GM19328 (cell line): ENCODE measurements around the gene PFDN1.

ENCODE experiments used
- ATAC-seq: cut with Tn5 transposase; IDR thresholded peaks from one replicate; pipeline ENCODE4 v1.9.1; 2021; ENCODE audit warnings: mild to moderate bottlenecking, moderate library complexity; ENCODE audit not compliant: unreplicated experiment

PFDN1 gene

DNA sequence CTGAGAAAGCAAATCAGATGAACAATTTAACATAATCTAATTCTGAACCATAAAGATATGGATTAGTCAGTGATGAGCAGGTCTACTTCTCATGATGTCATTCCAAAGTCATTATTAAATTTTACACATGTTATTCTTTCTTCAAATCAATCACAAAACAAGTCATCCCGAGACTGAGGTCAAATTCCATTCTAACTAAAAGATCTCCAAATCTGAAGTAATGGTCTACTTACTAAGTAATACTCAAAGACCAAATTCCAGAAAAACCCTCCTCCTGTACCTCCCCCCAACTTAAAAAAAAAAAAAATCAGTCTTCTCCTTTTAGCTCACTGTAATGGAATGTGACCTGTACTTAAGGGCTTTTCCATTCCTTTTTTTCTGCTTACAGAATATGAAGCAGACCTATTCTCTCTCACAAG lies 4.7 kb downstream of the PFDN1 start:
- ATAC-seq = no peak

- no peak for ATAC-seq
These were observed 5.6 kb downstream of the PFDN1 start for GRCh38 chr5:140297283-140297682.

DNA sequence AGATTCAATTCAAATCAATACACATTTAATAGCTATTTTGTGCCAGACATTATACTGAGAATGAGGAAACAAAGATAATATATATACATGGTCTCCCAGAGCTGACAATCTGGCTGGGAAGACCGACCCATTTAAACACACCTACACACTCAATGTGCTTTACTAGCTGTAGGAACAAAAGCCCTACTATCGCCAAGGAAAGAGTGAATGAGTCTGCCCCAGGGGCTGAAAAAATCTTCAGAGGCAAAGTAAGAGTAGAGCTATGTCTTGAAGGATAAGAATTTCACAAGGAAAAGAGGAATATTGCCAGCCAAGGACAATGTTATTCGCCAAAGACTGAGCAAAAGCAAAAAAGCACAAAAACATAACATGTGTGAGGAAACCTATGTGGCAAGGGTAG lies 6.6 kb downstream of the PFDN1 start:
- ATAC-seq = no peak

DNA sequence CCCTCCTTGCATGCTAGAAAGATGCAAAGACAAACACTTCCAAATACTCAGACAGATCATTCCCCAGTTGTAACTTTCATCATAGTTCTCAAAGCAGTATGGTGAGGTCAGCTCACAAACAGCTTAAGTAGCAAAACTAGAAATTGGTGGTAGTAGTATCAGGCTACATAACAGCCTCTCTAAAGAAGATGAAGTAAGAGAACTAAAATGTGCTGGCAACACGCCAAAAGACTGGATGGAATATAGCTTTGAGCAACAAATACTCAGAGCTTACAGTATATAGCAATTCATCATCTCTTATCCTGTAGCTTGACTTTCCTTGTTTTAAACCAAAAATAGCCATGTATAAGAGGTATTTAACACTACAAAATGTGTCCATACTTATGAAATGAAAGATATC lies 7.5 kb downstream of the PFDN1 start:
- ATAC-seq = no peak

DNA sequence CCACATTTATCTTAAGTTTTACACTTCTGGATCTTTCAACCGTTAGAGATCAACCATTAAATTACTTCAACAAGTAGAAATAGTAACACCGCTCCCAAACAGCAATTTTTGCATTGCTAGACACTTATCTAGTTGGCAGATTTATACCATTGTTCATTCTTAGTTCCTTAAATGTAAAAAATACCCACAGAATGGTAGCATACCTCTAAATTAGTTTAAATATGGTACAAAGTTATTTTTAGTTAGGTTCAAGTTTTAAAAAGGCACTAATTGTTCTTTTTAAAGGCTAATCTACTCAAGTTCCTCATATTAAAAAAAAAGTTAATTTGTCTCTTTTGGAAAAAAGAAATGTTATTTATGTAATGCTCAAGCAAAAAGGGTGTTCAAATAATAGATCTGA lies 8.1 kb downstream of the PFDN1 start:
- no peak for ATAC-seq

DNA sequence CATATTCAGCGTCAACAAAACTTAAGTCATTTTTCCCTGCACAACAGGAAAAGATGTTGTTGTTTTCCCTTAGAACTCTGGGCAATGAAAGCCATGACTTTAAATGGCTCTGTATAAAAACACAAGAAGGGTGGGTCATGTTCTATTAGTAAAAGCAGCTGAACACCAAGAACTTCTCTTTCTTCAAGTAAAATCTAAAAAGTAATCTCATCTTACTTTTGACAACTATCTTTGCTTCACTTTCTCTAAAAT lies 9.1 kb downstream of the PFDN1 start:
- no peak for ATAC-seq

DNA sequence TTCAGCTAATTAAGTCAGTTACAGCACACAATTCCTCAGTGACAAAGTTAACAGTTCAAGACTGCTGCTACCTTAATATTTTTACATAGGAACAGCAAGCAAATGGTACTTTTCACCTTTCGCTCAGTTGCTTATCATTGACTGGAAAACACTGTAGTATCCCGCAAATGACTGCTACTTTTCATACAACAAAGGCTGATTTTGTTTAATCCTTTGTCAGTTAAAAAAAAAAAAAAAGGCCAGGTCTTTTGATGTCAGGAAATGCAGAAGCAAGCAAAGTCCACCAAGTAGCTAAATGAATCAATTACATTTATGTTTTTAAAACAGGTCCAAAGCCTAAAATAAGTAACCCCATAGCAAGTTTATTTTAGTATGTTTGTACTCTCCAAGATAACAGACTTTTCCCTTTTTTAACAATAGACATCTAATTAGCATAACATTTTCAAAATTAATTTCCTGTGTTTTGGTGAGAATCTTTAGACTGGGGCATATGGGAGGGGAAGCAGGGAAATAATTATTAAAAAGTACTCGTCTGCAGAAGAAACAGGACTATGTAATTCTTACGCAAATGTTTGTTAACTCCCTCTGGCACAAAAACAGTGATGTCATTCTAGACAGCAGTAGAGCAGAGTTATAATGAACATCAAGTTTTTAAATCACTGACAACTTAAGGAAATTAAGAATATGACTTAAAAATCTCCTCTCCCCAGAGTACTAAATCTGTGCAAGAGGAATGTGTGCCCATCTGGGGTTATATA lies 9.6 kb downstream of the PFDN1 start:
- ATAC-seq = no peak

DNA sequence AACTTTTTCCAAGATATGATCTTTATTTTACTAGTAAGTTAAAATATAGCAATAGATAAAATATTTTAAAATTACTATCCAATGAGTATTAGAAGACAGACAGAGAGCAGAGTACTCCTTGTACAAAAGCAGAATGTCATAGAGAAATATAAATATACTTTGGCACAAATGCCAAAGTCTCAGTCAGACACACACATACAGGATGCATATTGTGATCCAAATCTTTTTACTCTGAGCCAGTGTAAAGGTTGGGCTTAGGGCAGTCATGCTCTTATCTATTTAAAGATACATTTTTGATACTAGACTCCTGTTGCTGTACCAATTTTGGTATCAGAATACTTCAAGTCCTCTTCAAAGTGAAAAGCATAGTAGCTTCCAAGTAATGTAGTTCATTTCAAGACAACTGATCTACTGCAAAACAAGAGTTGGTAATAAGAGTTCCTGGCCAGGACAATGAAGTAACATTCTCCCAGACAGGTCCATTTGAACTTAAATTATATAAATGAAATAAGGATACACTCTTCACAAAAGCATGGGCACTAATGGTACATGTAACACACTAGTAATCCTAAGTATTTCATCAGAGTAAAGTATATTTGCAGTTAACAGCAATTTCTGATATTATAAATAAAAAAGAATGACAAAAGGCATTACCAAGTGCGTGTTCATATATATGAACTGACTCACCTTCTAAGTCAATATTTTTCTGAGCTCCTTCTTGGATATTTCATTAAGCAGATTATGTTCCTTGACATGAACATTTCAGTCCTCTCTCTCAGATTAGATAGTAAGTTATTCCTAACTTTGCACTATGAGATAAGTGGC lies 10.5 kb downstream of the PFDN1 start:
- no peak for ATAC-seq

DNA sequence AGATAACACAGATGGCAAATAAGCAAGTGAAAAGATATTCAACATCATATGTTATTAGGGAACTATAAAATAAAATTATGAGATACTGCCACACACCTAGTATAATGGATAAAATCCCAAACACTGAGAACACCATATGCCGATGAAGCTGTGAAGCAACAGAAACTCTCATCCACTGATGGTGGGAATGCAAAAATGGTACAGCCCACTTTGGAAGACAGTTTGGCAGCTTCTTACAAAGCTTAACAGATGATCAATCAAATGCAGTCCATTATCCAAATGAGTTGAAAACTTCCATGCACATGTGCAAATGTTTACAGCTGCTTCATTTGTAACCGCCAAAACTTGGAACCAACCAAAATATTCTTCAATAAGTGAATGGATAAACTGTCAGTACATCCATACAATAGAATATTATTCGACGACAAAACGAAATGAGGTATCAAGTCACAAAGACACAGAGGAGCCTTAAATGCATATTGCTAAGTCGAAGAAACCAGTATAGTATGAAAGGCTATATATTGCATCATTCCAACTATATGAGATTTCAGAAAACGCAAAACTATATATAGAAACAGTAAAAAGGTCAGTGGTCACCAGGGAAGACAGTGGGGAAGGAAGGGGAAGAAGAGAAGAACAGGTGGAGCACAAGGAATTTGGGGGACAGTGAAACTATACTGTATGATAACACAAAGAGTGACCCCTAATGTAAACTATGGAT lies 14.9 kb downstream of the PFDN1 start:
- no peak for ATAC-seq

DNA sequence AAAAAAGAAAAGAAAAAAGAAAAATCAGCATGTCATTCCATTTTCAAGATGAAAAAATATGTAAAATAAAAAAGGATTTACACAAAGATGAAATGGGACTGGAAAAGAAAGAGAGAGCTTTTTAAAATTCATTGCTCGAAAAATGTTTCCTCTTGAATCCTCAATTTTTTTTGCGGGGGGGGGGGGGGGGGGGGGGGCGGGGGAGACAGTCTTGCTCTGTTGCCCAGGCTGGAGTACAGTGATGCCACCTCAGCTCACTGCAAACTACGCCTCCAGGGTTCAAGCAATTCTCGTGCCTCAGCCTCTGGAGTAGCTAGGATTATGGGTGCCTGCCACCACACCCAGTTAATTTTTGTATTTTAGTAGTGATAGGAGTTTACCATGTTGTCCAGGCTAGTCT lies 16.5 kb downstream of the PFDN1 start:
- ATAC-seq = no peak

DNA sequence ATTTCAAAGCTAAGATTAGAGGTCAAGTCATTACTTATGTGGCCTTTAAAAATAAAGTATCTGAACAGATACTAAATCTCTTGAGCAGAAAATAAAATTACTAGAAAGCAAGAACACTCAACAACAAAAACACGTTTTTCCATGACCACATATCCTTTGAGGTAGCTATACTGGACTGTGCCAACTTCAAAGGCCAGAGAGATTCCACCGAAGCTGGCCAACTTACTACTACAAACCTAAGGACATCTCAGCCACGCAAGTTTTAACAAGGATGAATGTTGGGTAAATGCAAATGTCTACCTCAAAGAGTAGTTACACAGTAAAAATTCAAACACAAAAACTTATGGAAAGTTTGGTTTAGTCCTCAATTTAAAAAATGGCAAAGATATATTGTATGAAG lies 18.9 kb downstream of the PFDN1 start:
- no peak for ATAC-seq

GRCh38 chr5:140282266-140282665 lies 20.6 kb downstream of the PFDN1 start:
- ATAC-seq = no peak

DNA sequence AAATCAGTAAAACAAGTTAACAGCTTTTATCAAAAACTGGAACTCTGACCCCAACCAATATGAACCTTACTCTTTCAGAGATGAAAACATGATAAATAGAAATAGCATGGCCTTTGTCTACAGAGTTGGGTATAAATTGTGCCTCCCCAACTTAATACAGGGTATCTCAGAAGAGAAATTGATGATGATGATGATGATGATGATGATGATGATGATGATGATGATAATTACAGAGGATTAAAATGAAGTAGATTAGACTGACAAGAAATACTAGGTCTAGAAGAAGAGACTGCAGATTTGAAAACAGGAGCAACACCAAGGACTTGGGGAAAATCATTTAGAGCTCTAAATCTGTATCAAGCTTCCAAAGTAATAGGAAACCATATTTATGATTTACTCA lies 27.1 kb downstream of the PFDN1 start:
- no peak for ATAC-seq

- ATAC-seq = no peak
These were observed 29.5 kb downstream of the PFDN1 start for GRCh38 chr5:140273401-140273877.

DNA sequence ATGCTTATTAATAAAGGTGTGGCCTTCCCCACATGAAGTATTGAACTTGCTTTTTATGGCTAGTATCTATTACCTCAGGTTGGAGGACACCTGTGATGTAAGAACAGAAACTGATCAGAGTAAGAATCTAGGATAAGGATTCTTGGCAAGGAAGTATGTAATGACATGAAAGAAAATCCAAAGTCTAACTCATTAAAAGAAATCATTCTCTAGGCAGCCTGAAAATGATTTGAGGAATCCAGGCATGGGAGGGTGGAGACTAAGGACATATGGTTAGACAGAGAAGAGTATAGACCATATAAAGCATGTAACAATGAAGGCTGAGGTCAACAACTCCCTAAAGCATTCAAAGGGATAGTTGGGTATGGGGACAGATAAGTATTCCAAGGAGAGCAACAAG lies 32.9 kb downstream of the PFDN1 start:
- ATAC-seq = no peak

DNA sequence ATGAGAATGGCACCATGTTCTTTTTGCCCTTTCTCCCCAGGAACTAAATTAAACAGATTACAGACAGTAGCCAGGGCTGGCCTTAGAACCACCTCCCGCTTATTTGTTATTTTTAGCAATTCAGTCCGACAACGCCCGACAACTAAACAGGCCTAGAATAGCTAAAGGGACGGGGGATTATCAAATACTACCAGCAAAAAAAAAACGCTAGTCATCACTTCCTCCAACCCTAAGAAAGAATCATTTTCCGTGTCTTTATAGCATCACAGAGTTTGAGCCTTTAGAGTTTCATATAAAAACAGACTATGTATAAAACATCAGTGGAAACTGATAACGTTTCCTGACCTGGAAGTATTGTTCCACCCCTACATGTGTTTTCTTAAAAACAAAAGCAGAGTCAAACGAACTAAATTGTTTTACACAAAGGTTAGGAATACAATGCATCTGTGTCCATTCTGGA lies 35.3 kb downstream of the PFDN1 start:
- ATAC-seq = no peak

DNA sequence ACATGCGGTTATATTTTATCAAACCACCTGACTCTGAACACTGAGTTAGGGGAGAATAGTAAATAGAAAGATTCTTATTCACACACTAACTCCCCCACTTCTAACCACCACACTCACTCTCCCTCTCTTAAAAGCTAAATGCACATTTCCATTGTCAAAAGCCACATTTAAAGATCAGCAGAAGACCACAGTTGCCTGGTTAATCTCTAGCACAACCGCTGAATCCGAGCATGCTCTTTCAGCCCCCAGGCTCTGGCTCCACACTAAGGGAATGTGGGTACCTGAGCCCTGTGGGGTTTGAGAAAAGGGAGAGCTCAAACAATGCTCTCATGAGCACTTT lies 35.7 kb downstream of the PFDN1 start:
- no peak for ATAC-seq

GRCh38 chr5:140266471-140267200 lies 36.3 kb downstream of the PFDN1 start:
- ATAC-seq = no peak

- ATAC-seq = no peak
These were observed 37.1 kb downstream of the PFDN1 start for GRCh38 chr5:140265845-140266244.

- ATAC-seq = no peak
These were observed 40.1 kb downstream of the PFDN1 start for GRCh38 chr5:140262839-140263238.

- ATAC-seq = no peak
These were observed 40.7 kb downstream of the PFDN1 start for GRCh38 chr5:140262221-140262620.
